Measurements from ENCODE around the gene ZNF407.

Gene ZNF407

DNA sequence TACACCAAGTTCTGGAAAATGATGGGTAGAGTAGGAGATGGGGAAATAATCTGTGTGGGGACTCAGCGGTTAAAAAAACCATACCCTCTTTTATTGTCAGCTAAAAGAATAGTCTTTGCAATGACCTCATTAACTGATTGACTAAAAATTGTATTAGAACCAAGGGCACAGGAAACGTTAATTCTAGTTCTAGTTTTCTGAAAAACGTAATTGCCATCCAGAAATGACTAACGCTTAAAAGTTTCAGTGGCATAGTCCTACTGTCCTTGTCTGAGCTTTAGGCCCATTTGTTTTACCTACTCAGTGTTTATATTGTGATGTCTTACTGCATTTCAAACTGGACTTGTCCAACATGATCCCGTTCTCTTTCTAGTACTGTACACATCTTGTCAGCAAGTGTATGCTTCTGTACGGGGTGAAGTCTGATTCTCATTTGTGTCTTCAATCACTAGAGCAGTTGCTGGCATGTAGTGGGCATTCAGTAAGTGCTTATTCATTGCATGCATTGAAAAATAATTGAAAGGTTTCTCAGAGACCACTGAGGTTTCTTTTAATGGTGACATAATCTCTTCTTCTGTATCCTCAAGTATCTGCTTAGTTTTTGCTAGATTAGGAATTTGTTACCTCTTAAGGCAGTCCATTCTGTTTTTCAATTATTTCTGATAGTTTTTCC lies 81.5 kb downstream of the ZNF407 start:
- DNase-seq (ENCODE audit: low read depth): no peak

DNA sequence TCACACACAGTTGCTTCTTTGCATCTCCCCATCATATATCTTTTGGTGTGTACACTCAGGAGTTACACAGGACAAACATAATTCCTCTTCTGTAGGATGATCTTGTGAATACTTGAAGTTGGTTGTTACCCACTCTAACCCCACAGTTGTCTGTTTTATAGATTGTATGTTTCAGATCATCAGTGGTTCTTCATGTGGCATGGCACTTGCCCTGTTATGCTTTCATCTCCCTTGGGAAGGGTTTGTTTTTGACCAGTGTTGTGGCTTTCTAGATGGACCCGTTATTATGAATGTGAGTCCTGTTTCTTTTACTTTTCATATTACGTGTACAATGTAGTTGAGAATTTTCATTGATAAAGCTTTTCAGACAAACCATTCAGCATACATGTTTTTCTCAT lies 82.0 kb downstream of the ZNF407 start:
- no peak for DNase-seq (ENCODE audit: low read depth)

DNA sequence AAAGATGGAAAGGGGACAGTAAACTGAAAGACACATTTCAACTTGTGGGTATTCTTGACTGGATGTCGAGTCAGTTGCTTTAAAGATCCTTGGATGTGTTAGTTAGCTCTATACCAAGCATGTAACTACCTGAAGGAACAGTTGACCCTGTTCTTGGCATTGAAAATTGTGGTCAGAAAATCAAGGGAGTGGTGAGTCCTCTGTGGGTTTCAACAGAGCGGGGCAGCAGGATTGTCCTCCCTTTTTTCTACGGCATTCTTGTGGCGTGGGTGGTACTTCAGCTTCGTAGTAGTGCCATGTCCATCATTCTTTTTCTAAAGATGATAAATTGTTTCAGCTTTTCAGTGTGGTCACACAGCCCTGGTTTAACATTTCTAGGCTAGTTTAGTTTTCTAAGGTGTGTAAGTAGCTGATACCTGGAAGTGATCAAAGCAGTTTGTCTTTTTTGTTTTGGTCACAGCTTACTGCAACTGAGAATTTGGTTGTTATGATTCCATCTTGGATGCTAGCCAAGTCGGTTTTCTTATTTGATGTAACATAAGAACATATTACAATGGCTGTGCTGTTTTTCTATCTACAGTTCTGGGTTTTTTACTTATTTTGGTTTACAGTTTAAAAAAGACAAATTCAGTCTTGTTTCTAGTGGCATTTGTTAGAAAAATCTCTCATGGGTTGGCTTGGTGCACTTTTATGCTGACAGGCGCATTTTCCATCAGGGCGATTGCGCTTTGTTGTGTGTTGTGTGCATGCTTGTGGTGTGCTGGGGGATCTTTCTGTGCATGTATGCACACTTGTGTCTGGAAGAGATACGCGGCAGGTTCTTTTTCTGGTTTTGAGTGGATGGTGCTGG lies 84.7 kb downstream of the ZNF407 start:
- no peak for DNase-seq (ENCODE audit: low read depth)

DNA sequence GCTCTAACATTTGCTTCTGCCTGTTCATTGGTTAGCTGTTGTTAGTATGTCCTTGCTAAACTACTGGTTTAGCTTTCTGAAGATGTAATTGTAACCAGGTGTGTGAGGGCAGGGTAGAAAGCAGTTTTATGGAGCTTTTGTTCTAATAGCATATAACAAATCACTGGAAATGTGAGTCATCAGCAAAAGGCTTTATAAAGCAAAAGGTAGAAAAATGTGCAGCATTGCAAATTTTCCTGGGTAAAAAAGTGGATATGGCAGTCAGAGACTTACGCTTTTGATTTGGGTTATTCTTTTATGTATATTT lies 85.3 kb downstream of the ZNF407 start:
- DNase-seq (ENCODE audit: low read depth): no peak

DNA sequence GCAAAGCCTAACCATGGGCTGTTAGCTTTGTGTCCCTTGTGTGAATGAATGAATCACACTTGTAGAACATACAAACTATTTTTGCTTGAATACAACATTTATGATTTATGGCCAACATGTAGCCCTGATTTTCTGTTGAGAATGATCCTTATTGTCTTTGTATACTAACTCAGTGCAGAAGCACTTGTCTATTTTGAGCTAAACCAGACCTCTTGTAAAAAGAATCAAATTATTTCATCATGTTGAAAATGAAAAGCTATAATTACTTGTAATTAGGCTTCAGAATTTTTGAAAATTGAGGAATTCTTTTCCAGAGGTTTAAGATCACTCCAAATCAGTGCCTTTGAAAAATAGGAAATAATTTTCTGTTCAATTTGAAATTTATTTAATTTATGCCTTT lies 85.9 kb downstream of the ZNF407 start:
- no peak for DNase-seq (ENCODE audit: low read depth)

DNA sequence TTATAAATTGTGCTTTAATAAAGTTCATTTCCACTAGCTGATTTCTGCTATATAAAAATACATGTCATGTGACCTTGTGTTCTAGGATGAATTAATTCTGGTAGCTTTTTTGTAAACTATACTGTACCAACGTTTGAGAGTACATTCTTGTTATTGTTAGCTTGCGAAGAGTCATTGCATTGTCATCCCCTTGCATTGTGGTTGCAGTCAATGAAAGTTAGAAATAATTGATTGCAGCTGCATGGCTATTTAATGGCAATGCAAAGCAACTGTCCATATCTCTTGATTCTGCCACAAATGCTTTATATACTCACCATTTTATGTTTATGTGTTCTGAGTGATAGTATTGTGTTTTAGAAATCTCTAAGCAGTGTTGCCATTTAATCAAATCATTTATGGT lies 91.6 kb downstream of the ZNF407 start:
- no peak for DNase-seq (ENCODE audit: low read depth)

DNA sequence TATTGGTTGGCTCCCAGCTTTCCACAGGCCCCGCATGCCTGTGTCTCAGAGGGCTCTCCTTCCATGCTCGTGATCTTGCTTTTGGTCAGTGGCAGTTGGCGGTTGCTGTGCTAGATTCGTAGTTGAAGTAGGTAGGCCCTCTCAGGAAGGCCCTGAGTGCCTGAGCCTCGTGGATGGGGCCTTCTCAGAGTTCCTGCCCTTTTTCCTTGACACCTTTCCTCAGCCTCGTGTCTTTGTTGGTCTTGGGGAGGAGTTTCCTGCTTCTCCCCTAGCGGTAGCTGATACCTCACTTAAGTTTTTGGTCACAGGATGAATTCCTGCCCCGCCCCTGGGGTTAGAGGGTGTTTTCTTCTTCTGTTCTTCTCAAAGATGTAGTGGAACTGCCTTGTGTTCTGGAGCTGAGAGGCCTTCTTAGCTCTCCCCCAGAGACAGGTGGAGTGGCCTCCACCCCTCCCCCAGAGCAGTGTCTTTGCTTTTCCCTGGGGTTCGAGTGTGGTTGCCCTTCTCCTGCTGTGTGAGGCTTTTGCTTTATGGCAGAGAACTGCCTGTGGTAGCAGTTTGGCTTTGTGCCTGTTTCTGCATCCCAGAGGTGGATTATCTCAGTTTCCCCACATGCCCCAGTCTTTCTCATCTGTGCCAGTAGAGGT lies 94.8 kb downstream of the ZNF407 start:
- no peak for DNase-seq (ENCODE audit: low read depth)

DNA sequence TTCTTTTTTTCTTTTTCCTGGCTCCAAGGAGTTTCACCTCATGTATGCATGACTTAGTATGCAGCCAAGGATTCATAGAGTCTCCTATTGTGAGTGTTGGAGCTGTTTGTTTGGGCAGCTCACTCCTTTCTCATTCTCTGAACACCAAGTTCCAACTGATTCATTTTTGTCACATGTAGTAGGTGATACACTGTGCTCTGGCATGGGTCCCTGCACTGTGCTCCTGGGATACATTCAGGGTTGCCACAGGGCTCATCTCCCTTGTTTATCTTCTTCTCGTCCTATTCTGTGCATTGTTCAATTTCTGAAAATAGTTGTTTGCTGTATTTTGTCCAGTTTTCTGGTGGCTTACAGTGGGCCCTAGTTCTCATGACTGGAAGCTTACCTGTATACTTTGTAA lies 96.8 kb downstream of the ZNF407 start:
- DNase-seq (ENCODE audit: low read depth): no peak

DNA sequence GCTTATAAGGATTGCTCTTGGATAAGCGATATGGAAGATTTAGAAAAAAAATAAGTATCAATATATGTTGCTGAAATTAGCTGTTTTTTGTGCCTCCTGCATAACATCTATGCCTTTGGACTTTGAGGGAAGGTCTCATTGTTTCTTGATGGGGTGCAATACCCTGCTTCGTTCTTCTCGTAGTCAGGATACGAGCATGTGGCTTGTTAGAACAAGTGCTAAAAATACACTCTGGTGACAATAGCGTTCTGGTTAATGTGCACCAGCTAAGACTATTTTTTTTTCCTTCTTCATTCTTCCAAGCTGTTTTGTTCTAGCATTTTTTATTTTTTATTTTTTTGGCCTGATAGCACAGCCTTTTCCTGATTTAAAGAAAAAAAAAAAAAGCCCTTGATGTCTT lies 97.5 kb downstream of the ZNF407 start:
- DNase-seq (ENCODE audit: low read depth): no peak

DNA sequence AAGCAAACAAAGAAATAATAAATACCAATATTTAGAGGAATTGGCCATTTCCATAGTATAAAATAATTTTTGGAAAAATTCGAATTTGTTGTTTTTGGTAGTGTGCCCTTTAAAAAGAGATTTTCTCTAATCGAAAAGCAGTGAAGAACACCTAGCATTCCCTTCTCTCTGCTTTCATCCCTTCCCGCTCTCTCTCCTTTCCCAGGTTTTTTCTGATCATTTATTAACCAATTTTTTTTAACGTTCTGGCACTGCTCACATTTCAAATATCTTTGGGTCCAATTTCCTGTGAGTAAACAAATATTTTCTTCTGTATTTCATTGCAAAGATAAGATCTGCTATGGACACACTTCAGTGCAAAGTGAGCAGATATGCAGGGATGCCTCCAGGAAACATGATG lies 101.2 kb downstream of the ZNF407 start:
- DNase-seq (ENCODE audit: low read depth): no peak

DNA sequence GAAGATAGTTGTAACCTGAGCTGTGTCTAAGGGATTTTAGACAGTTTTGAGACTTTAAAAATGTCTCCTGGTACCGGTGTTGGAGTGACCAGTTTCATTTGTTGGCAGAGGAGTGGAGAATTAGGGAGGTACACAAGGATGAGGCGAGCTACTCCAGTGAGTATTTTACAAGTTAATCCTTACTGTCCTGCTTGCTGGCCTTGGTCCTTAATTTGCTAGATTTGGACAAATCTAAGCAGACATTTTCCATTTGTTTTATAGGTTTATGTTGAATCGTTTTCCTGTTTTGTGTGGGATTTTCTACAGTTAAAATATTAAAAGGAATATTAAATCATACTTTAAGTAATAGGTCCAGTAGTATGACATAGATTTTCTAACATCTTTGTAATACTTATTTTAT lies 101.8 kb downstream of the ZNF407 start:
- DNase-seq (ENCODE audit: low read depth): no peak

DNA sequence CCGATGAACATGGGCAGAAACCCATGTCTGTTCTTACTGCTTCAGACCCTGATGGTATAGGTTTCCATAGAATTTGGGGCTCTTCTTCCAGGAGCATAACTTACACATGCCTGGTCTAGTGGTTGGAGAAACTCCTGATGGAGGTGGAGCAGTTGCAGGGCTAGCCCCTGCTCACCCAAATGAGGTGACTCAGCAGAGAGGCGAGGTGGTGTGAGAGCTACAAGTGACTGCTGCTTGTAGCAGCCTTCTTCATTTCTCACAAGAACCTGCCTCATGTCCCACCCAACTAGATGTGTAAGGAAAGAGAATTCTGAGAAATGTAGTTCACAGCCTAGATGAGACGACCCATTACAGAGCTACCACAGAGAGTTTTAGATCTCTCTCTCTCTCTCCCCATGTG lies 105.3 kb downstream of the ZNF407 start:
- no peak for DNase-seq (ENCODE audit: low read depth)

DNA sequence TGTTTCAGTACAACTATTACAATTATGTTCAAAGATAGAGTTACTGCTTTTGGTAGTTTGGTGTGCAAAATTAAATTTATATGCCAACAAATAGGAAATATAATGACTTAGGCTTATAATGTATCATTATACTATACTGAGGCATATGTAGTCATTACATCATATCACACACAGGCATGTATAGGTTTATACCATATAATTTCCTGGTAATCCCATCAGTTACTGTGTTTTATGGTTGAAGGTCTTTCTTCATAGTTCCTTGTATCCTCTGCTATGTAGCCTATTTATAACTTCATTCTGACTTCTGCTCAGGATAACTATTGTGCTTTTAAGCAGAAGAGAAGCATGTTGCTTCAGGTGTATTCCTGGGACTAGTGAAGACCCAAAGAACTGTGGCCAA lies 110.5 kb downstream of the ZNF407 start:
- DNase-seq (ENCODE audit: low read depth): no peak

DNA sequence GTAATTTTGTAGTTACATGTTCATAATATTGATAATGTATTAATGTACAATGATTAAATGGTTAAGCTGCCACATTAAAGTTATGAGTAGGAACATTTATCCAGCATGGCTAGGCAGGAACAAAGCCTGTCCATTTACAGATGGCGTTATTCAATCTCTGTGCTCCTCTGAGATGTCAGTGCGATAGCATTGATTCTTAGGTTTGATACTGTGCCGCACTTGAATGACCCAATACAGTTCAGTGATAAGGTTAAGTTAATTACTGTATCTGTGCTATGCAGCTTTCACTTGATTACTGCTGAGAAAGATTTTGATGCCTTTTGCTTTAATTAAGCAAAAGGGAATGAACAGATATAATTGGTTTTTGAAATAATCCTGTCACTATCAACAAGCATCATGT lies 111.8 kb downstream of the ZNF407 start:
- DNase-seq (ENCODE audit: low read depth): no peak

DNA sequence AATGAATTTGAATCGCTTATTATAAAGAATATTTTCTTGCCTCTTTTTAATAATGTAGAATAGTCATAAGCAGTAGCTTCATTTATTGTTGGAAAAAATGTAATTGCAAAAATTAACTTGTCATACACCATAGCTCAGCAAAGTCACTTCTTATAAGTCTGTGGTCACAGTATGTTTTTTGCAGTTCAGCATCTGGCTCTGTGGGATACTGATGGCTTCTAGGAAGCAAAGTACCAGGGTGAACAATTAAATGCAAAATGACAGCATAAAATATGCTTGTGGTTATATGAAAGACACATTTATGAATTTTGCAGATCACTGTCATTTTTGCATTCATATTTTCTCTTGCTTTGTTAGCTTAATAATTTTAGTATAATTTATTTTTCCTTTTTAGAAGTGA lies 116.5 kb downstream of the ZNF407 start:
- DNase-seq (ENCODE audit: low read depth): no peak

DNA sequence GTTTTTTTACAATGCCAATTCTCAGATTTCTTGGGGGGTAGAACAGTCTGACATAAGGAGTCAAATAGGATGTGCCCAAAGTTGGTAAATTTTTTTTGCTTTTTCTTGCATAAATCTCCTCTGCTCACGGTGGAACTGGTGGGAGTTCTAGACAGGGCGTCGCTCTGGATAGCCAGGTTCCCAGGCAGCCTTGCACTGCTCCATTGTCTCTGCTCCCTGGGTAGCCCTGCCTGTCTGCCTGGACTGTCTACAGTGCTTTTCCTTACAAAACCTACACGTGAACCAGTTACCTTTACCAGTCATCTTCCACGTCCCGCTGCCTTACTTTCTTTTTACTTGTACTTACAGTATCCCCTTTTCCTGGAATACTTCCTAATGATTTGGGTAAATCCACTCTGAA lies 117.1 kb downstream of the ZNF407 start:
- no peak for DNase-seq (ENCODE audit: low read depth)

DNA sequence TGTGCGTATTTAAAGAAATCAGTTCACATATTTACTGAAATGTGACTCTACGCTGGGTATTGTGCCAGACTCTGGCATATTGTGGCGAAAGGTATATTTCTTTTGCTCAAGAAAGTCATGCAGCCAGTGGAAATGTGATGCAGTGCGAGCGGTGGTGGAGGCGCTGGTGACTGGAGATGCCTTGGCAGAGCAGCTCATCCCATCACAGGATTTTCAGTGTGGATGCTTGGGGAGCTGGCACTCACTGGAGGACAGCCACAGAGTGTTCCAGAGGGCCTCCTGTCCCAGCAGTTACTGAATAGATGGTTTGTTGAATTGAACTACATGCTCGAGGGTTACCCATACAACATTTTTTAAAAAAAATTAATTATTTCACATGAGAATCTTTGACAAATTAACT lies 117.6 kb downstream of the ZNF407 start:
- no peak for DNase-seq (ENCODE audit: low read depth)

DNA sequence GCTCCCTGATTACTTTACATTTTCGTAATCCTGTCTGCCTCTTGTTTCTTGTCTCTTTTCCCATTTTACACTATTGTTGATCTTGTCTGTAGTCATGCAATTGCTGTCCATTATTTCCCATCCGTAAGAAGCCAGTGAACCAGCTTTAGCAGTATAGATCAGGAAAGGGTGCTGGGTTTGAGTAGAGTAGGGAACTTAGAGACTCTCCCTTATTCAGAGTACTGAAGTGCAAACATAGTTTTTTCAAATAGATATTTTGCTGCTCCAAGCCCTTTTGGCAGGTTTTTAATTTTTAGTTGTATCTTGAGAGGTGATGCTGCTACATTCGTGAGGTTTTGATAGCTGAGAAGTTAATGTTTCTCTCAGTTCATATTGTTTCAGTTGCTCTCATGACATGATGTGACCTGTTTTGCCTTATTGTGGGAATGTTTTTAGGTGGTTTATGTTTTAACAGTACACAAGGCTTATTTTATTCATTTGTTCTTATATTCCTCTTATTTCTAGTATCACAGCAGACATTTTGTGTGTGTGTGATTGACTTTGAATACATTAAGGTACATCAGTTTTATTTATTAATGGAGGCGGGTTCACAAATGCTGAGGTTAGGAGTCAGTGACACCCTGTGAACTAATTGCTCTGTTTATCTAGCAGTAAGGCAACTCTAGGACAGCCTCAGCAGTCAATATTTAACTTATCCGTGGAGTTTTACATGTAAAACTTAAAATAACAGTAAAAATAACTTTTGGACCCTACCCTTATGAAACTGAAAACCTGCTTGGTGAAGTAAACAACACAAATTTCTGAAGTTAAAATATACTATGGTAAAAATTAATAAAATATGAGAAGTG lies 118.4 kb downstream of the ZNF407 start:
- no peak for DNase-seq (ENCODE audit: low read depth)

DNA sequence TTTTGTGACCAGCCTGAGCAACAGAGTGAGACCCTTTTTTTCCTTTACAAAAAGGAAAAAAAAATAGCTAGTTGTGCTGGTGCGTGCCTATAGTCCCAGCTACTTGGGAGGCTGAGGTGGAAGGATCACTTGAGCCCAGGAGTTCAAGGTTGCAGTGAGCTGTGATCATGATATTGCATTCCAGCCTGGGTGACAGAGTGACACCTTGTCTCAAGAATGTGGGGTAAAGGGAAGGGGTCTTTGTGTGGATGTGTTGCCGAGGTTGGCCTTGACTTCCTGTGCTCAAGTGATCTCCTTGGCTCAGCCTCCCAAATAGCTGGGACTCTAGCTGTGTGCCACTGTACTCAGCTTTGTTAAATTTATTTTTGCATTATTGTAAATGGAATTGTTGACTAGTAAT lies 120.6 kb downstream of the ZNF407 start:
- DNase-seq (ENCODE audit: low read depth): no peak

DNA sequence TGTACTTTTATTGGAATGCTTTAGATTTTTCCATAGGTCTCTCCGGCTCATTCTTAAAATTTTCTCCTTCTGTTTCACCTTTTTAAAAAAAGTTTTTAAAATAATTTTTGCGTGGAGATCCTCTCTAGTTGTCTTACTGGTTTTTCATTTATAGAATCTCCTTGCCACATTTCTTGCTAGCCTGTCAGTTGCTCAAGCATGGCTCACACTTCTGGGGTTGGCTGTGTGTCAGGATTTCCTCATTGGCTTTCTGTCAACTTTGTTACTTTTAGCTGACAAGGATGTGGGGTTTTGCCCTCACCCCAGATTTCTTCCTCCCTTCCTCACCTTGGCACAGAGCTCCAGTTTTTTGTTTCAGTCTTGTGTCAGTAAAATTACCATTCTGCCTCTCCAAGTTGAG lies 124.6 kb downstream of the ZNF407 start:
- no peak for DNase-seq (ENCODE audit: low read depth)

DNA sequence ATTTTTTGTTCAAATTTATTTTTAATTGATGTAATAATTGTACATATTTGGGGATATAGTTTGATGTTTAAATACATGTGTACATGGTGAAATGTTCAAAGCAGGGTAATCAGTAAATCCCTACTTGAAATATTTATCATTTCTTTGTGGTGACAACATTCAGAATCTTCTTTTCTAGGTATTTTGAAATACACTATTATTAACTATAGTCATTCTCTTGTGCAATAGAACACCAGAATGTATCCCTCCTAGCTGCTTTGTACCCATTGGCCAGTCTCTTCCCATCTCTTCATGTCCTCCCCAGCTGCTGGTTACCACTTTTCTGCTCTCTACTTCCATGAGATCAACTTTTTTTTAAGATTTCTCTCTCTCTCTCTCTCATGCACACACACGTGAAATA lies 126.5 kb downstream of the ZNF407 start:
- DNase-seq (ENCODE audit: low read depth): no peak

DNA sequence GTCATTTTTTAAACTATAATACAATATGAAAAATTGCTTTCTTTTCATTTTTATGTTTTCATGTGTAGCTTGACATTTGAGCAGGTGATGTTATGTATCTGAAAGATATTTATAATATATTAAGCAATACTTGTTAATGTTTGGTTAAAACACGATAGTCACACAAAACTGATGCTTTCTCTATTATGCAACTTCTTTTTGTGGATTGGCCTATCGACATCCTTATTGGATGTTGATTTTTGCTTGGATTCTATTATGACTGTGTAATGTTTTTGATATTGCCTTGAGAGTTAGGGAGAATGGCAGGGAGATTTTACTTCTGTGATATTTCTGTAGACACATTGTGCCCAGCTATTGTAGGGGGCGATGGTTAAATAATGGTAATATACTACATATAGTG lies 128.0 kb downstream of the ZNF407 start:
- no peak for DNase-seq (ENCODE audit: low read depth)

DNA sequence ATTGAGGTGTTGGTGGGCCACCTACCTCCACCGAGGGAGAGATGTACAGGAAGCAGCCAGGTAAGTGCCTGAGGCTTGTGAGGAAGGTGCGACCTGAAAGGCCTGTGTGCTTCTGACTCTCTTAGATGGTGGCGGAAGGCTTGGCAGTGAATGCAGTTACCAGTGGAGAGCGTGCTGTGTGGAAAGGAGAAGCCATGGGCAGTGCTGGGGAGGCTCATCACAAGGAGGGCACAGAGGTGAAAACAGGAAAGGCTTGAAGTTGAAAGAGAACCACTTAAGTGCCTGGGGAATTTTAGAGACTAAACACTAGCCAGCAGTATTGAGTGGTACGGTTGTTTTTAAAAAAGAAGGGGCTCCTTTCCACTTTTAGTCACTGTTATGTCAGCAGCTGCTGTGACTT lies 130.9 kb downstream of the ZNF407 start:
- no peak for DNase-seq (ENCODE audit: low read depth)
